Cardiac septum (tissue), 1 donor: ENCODE results near the gene C2CD2L. TPM values are rescaled to one million over a fixed set of nuclear protein-coding genes. Genes with fewer than 3 reads are reported as not detected.
A peak's percentile ranks its signal among the peaks of the same experiment; 100 is the strongest.
"Not testable (repeated sequence)": the region's sequence is repeated elsewhere in the genome, so short reads cannot be mapped to it uniquely, and the experiment has no call there.

Experiments
- DNase-seq: peaks from one replicate; pipeline ENCODE4 v3.0.0-alpha.2; 2020; ENCODE audit warnings: low spot score
- intact Hi-C: fragments of 100-400 bp; cut with DNase I; formaldehyde crosslinking; loops from one replicate; pipeline ENCODE4 v1.14.0; 2022
- long read RNA-seq: library from polyadenylated mRNA; unstranded; transcript quantifications from one replicate; pipeline ENCODE4 v2.0.0, GENCODE V29; 2021
- total RNA-seq: library from RNA; stranded (reverse); fragmentation: NEBNext Ultra II Directional; extraction: Animal tissue kit (Norgen Biotek cat#: 25700); gene quantifications from one replicate; pipeline ENCODE4 v1.2.1, GENCODE V29; 2021
- donor health status: DM: no; HTN: no; CAD: no.

Gene C2CD2L
- total RNA-seq: 11.8 TPM
- long read RNA-seq, full-length matches to known transcripts: 12 of 23 reads
- long read RNA-seq, partial matches to known transcripts: 6 of 23 reads
- long read RNA-seq, other reads (novel, unspliced or antisense): 5 of 23 reads

- intact Hi-C loops: no loop called here
- peak; percentile 94 for DNase-seq
These were observed at the start of gene C2CD2L for GRCh38 chr11:119106564-119107537. Gene C2CD2L (plus strand): TSS chr11:119107344. CDS start chr11:119107742, 398 bp downstream.

DNA sequence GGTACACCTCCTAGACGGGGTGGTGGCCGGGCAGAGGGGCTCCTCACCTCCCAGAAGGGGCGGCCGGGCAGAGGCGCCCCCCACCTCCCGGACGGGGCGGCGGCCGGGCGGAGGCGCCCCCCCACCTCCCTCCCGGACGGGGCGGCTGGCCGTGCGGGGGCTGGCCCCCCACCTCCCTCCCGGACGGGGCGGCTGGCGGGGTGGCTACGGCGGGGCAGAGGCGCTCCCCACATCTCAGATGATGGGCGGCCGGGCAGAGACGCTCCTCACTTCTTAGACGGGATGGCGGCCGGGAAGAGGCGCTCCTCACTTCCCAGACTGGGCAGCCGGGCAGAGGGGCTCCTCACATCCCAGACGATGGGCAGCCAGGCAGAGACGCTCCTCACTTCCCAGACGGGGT is 48.0 kb upstream of the C2CD2L start:
- DNase-seq, intact Hi-C loops: not testable (repeated sequence)

GRCh38 chr11:119061256-119061655 is 45.9 kb upstream of the C2CD2L start:
- intact Hi-C loops: no loop called here
- no peak for DNase-seq

DNA sequence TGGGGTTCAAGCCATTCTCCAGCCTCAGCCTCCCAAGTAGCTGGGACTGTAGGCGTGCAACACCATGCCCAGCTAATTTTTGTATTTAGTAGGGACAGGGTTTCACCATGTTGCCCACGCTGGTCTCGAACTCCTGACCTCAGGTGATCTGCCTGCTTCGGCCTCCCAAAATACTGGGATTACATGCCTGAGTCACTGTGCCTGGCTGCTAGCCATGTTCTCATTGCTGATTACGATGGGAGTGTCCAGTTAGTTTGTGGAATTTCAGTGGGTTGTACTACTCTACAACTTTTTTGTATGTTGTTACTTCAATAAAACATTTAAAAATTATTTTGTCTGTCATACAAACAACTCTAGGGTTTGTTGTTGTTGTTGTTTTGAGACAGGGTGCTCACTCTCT is 44.4 kb upstream of the C2CD2L start:
- intact Hi-C loops: no loop called here
- no peak for DNase-seq

GRCh38 chr11:119065369-119065768 is 41.8 kb upstream of the C2CD2L start:
- intact Hi-C loops: no loop called here
- DNase-seq: no peak

GRCh38 chr11:119067371-119068222 is 39.5 kb upstream of the C2CD2L start, which contains the start of gene VPS11:
Gene VPS11 (plus strand): TSS chr11:119067818. CDS start chr11:119067824, 6 bp downstream.
- intact Hi-C loops: no loop called here
- DNase-seq: peak; percentile 99

- no peak for DNase-seq
- intact Hi-C loops: no loop called here
These were observed 29.3 kb upstream of the C2CD2L start for GRCh38 chr11:119077839-119078238.

DNA sequence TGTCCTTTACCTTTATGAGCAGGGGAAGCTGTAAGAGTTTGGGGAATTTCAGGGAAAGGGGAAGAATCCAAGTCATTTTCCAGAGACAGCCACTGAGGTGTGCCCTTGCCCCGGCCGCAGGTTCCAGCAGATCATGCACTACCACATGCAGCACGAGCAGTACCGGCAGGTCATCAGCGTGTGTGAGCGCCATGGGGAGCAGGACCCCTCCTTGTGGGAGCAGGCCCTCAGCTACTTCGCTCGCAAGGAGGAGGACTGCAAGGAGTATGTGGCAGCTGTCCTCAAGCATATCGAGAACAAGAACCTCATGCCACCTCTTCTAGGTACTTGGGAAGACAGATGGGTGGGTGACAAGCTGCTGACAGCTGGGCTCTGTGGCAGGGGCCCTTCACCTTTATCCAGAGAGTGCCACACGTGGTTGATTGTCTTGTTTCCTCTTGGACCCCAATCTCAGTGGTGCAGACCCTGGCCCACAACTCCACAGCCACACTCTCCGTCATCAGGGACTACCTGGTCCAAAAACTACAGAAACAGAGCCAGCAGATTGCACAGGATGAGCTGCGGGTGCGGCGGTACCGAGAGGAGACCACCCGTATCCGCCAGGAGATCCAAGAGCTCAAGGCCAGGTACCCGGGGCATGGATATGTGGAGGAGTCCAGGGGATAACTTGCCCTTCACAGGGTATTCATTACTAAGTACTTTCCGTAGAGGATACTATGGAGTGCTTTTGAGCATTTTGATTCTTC is 28.3 kb upstream of the C2CD2L start:
- no peak for DNase-seq
- intact Hi-C loops: no loop called here

- no peak for DNase-seq
- intact Hi-C loops: no loop called here
These were observed 25.4 kb upstream of the C2CD2L start for GRCh38 chr11:119081682-119082260.

- peak; percentile 96 for DNase-seq
These were observed 22.3 kb upstream of the C2CD2L start, which contains the start of gene HMBS for GRCh38 chr11:119084663-119085436. Gene HMBS (plus strand): TSS chr11:119084881. CDS start chr11:119085034, 153 bp downstream.

GRCh38 chr11:119085437-119085847 is 21.7 kb upstream of the C2CD2L start:
- intact Hi-C loops: loop anchor here (2.0 kb wide), 1 partner anchor 15 kb away; the partner anchor contains the start of gene DPAGT1
- no peak for DNase-seq

More at GRCh38 chr11:119084663-119085436, 22.3 kb upstream of the C2CD2L start, which contains the start of gene HMBS:
- intact Hi-C loops: loop anchor here (2.0 kb wide), 1 partner anchor 16 kb away; the partner anchor contains the start of gene DPAGT1

GRCh38 chr11:119087123-119087522 is 20.0 kb upstream of the C2CD2L start:
- intact Hi-C loops: no loop called here
- DNase-seq: no peak

- intact Hi-C loops: no loop called here
- DNase-seq: no peak
These were observed 19.4 kb upstream of the C2CD2L start for GRCh38 chr11:119087747-119088241.

DNA sequence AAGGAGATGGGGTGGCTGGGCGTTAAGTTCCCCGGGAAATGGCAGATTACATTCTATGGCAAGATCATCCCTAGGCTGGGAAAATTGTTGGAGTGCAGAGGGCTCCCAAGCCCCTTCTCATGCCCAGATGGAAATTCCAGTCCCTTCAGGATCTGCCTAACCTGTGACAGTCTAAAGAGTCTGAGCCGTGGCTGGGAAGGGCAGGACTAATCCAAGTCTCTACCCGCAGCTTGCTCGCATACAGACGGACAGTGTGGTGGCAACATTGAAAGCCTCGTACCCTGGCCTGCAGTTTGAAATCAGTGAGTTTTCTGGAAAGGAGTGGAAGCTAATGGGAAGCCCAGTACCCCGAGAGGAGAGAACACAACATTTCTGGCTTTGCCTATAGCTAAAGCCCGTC is 18.7 kb upstream of the C2CD2L start:
- DNase-seq: no peak
- intact Hi-C loops: no loop called here

DNA sequence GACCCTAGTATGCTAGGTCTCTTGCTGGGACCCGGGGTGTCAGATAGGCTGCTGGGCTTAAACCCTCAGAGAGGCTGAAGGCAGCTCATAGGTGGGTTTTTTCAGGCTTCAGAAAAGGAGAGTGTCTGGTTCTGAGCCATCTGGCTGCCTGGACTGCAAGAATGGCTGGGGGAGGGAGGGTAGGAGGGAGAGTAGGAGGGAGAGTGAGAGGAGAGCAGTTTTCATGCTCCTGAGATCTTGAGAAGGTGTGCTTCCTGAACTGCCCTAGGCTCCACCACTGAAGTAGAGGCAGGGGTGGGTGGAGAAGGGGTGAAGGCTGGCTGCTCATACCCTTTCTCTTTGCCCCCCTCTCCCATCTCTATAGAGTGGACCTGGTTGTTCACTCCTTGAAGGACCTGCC is 17.8 kb upstream of the C2CD2L start:
- intact Hi-C loops: no loop called here
- no peak for DNase-seq

DNA sequence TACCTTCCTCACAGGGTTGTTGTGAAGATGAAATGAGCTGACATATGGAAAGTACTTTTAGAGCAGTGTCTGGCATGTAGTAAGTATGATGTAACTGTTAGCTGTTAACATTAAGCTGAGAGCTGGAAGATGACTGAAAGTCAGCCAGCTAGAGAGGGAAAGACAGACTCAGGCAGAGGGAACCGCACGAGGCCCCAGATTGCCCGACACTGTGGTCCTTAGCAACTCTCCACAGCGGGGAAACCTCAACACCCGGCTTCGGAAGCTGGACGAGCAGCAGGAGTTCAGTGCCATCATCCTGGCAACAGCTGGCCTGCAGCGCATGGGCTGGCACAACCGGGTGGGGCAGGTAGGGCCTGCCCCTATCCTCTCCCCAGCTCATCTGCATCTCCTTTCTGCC is 16.0 kb upstream of the C2CD2L start:
- intact Hi-C loops: loop anchor here (5.0 kb wide), 1 partner anchor 106 kb away; no protein-coding TSS in a partner anchor
- no peak for DNase-seq
